Measurements from ENCODE around the gene PLXNC1. TPM values are rescaled to one million over a fixed set of nuclear protein-coding genes. Genes with fewer than 3 reads are reported as not detected.

PLXNC1 gene
- total and polyA plus RNA-seq, 2 donors (not counting 1 experiment from before 2014, with no cell fraction given), result 15.1 to 86.9 TPM

DNA sequence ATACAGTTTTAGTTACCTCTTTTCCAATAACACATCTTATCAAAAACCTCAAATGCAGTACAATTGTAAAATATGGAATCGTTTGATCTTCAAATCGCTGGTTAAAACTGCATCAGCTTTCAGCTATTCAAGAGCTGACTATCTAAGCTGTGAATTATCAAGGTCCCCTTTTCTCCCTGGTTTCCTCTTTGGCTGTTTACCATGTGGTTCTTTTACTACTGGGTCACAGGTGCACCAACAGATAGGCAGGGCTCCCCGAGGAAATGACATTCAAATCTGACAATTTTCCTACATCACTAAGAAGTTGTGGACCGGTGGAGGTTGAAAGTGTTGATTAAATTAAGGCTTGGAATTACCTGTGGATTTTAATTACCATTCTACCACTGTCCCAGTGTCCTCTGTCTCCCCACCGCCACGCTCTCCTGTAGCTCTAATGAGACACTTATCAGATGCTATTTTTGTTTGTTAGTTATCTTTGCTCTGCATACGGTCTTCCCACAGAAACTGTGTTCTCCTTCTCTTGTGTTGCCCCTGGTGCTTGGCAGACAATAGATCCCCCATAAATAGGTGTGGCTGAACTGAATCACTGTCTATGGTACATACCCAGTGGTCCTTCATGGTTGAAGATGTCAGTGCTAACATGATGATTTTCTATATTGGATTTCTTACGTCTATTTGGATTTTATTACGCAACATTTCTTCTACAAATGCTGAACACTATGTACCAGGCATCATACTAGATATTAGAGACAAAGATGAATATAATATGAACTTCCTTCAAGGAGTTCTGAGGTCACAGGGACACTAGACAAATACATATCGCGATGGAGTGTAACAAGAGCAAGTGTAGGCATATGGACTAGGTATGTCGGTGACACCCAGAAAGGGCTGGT lies 20.9 kb upstream of the PLXNC1 start:
- Histone ChIP-seq H3K27ac (ENCODE audit: insufficient read depth, low read length) (no peak overlapping the region), H3K36me3 (ENCODE audit: control insufficient read depth, insufficient read depth, low read length) (no peaks in the 10 kb centered on the region), H3K4me3 (replicated peaks in 1 of 4; ENCODE audit: control extremely low read depth in 1 of 4, insufficient read depth in 1 of 4, low read depth in 3 of 4, low read length in 4 of 4) (no peak overlapping the region), H3K27me3 (ENCODE audit: control insufficient read depth, insufficient read depth, low read length) (peaks cover 29% of the 10 kb centered on the region), H3K9ac (ENCODE audit: insufficient read depth, low read length) (no peak overlapping the region), H3K4me1 (ENCODE audit: control insufficient read depth, extremely low read depth, insufficient read depth, low read length) (no peaks in the 10 kb centered on the region), H3K4me2 (ENCODE audit: extremely low read depth, insufficient read depth, low read length) (no peak overlapping the region), H4K20me1 (ENCODE audit: control insufficient read depth, extremely low read depth, insufficient read depth, low read length) (no peaks in the 10 kb centered on the region), H2AFZ (ENCODE audit: low read length) (no peak overlapping the region), H3K9me3 (ENCODE audit: control insufficient read depth, insufficient read depth, low read depth, low read length) (no peaks in the 10 kb centered on the region), H3K79me2 (ENCODE audit: control insufficient read depth, insufficient read depth, low read length) (no peaks in the 10 kb centered on the region)
- DNase-seq (ENCODE audit: low read depth in 2 of 2), result no peak
- TF ChIP-seq EZH2 (IDR thresholded peaks at IDR 0.05; ENCODE audit: low read length, missing control alignments), result no peak
- TF ChIP-seq, protein P1, sequence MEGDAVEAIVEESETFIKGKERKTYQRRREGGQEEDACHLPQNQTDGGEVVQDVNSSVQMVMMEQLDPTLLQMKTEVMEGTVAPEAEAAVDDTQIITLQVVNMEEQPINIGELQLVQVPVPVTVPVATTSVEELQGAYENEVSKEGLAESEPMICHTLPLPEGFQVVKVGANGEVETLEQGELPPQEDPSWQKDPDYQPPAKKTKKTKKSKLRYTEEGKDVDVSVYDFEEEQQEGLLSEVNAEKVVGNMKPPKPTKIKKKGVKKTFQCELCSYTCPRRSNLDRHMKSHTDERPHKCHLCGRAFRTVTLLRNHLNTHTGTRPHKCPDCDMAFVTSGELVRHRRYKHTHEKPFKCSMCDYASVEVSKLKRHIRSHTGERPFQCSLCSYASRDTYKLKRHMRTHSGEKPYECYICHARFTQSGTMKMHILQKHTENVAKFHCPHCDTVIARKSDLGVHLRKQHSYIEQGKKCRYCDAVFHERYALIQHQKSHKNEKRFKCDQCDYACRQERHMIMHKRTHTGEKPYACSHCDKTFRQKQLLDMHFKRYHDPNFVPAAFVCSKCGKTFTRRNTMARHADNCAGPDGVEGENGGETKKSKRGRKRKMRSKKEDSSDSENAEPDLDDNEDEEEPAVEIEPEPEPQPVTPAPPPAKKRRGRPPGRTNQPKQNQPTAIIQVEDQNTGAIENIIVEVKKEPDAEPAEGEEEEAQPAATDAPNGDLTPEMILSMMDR (conservative IDR thresholded peaks at IDR 0.05 in 1 of 2, IDR thresholded peaks at IDR 0.05 in 1 of 2; ENCODE audit: low read depth in 1 of 2, low read length in 2 of 2), result no peak

DNA sequence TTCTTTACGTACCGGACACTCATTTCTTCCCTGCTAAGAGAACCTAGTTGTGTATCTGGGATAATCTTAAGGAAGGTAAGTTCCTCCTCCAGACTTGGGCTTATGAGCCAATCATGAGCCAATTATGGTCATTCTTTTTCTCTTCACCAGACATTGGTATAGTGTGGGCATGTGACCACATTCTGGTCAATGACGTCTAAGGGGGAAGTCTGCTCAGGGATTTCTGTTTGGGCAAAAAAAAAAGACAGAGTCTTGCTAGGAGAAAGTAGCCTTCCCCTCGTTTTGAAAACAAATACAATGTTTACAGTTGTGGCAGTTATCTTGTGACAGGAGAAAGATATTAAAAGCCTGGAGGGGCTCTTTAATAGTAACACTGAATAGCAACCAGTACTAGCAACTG lies 20.1 kb upstream of the PLXNC1 start:
- no peaks in the 10 kb centered on the region for H4K20me1 ChIP-seq (ENCODE audit: control insufficient read depth, extremely low read depth, insufficient read depth, low read length)
- H3K4me1 ChIP-seq (ENCODE audit: control insufficient read depth, extremely low read depth, insufficient read depth, low read length), result no peaks in the 10 kb centered on the region
- no peaks in the 10 kb centered on the region for H3K79me2 ChIP-seq (ENCODE audit: control insufficient read depth, insufficient read depth, low read length)
- H3K4me2 ChIP-seq (ENCODE audit: extremely low read depth, insufficient read depth, low read length), result no peak overlapping the region
- no peak overlapping the region for H3K27ac ChIP-seq (ENCODE audit: insufficient read depth, low read length)
- TF ChIP-seq, protein P1 (conservative IDR thresholded peaks at IDR 0.05 in 1 of 2, IDR thresholded peaks at IDR 0.05 in 1 of 2; ENCODE audit: low read depth in 1 of 2, low read length in 2 of 2), result no peak
- no peak for TF ChIP-seq EZH2 (IDR thresholded peaks at IDR 0.05; ENCODE audit: low read length, missing control alignments)
- no peak overlapping the region for H3K4me3 ChIP-seq (replicated peaks in 1 of 4; ENCODE audit: control extremely low read depth in 1 of 4, insufficient read depth in 1 of 4, low read depth in 3 of 4, low read length in 4 of 4)
- peaks cover 30% of the 10 kb centered on the region for H3K27me3 ChIP-seq (ENCODE audit: control insufficient read depth, insufficient read depth, low read length)
- no peaks in the 10 kb centered on the region for H3K36me3 ChIP-seq (ENCODE audit: control insufficient read depth, insufficient read depth, low read length)
- no peak for DNase-seq (ENCODE audit: low read depth in 2 of 2)
- H3K9ac ChIP-seq (ENCODE audit: insufficient read depth, low read length), result no peak overlapping the region
- H3K9me3 ChIP-seq (ENCODE audit: control insufficient read depth, insufficient read depth, low read depth, low read length), result no peaks in the 10 kb centered on the region
- no peak overlapping the region for H2AFZ ChIP-seq (ENCODE audit: low read length)

DNA sequence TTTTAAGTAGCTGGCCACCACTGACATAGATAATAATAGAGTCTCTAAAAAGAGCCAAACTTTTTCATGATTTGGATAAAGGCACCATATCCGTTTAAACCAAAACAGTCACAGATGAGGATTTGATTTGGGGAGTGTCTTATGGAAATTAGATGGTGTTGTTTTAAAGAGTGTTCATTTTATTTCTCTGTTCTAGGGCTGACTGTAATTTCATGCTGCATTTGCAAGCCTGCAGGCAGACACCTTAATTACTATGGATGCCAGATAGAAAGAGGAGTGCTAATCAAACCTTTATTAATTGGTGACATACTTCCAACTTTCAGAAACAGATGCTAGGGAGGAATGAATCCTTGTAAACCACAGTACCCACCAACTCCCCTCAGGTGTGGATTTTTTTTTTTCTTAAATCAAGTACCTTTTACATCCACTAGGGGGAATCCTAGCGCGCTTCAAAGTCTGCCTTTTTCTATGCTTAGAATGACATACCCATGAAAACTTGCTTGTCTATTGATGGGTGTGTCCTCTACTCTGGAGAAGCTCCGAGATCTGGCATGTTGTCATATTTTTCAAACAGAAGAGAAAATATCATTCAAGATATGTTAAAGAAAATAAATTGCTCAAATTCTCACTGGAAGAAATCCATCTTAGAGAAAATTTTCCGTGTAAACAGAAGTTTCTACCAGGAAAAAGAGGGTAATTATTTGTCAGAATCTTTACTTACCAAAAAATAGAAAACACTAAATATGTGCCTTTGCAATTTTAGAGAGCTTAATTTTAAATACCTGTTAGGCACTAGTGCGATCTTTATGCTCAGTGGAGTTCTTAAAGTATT lies 14.2 kb upstream of the PLXNC1 start:
- Histone ChIP-seq H3K36me3 (ENCODE audit: control insufficient read depth, insufficient read depth, low read length) (no peaks in the 10 kb centered on the region), H3K4me1 (ENCODE audit: control insufficient read depth, extremely low read depth, insufficient read depth, low read length) (no peaks in the 10 kb centered on the region), H4K20me1 (ENCODE audit: control insufficient read depth, extremely low read depth, insufficient read depth, low read length) (no peaks in the 10 kb centered on the region), H3K9ac (ENCODE audit: insufficient read depth, low read length) (no peak overlapping the region), H3K4me2 (ENCODE audit: extremely low read depth, insufficient read depth, low read length) (peak overlapping the region; percentile 10), H2AFZ (ENCODE audit: low read length) (no peak overlapping the region), H3K9me3 (ENCODE audit: control insufficient read depth, insufficient read depth, low read depth, low read length) (no peaks in the 10 kb centered on the region), H3K27ac (ENCODE audit: insufficient read depth, low read length) (no peak overlapping the region), H3K4me3 (replicated peaks in 1 of 4; ENCODE audit: control extremely low read depth in 1 of 4, insufficient read depth in 1 of 4, low read depth in 3 of 4, low read length in 4 of 4) (no peak overlapping the region), H3K27me3 (ENCODE audit: control insufficient read depth, insufficient read depth, low read length) (peaks cover 6% of the 10 kb centered on the region), H3K79me2 (ENCODE audit: control insufficient read depth, insufficient read depth, low read length) (no peaks in the 10 kb centered on the region)
- no peak for TF ChIP-seq EZH2 (IDR thresholded peaks at IDR 0.05; ENCODE audit: low read length, missing control alignments)
- TF ChIP-seq, protein P1 (conservative IDR thresholded peaks at IDR 0.05 in 1 of 2, IDR thresholded peaks at IDR 0.05 in 1 of 2; ENCODE audit: low read depth in 1 of 2, low read length in 2 of 2), result peak; percentile 71 to 76
- peak; percentile 41 to 76 for DNase-seq (ENCODE audit: low read depth in 2 of 2)

Data from fibroblast of lung (primary cell).